Measurements from ENCODE around the gene IFNA8. TPM values are rescaled to one million over a fixed set of nuclear protein-coding genes. Genes with fewer than 3 reads are reported as not detected.

The IFNA8 gene
- total and polyA plus RNA-seq, 2 experiments from 2014 or later: not detected

DNA sequence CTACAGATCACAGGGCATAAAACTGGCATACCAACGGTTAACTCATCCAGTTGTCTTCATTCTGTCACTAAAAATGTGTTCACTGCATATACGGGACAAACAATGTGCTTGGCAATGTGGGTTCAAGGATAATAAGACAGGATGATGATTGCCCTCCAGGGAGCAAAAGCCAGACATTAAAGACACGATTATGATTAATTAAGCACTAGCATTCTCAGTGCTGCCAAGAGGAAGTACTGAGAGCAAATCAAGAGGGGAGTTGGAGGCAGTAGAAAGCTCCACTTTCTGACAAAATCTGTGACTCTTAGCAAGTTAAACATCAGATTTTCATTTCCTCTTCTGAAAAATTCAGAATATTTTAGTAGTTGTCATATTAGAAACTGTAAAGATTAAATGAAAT lies 9.0 kb upstream of the IFNA8 start:
- Histone ChIP-seq H3K27me3 (peaks cover 85% of the 10 kb centered on the region), H3K4me3 (no peak overlapping the region), H3K27ac (no peak overlapping the region), H3K4me1 (ENCODE audit: low read depth) (no peaks in the 10 kb centered on the region), H3K9me3 (ENCODE audit: low read depth) (no peaks in the 10 kb centered on the region), H3K36me3 (no peaks in the 10 kb centered on the region)
- TF ChIP-seq, protein P1, sequence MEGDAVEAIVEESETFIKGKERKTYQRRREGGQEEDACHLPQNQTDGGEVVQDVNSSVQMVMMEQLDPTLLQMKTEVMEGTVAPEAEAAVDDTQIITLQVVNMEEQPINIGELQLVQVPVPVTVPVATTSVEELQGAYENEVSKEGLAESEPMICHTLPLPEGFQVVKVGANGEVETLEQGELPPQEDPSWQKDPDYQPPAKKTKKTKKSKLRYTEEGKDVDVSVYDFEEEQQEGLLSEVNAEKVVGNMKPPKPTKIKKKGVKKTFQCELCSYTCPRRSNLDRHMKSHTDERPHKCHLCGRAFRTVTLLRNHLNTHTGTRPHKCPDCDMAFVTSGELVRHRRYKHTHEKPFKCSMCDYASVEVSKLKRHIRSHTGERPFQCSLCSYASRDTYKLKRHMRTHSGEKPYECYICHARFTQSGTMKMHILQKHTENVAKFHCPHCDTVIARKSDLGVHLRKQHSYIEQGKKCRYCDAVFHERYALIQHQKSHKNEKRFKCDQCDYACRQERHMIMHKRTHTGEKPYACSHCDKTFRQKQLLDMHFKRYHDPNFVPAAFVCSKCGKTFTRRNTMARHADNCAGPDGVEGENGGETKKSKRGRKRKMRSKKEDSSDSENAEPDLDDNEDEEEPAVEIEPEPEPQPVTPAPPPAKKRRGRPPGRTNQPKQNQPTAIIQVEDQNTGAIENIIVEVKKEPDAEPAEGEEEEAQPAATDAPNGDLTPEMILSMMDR (IDR thresholded peaks at IDR 0.05; ENCODE audit: low read depth, low read length): no peak
- no peak for DNase-seq (ENCODE audit: low read depth in 1 of 2, low spot score in 1 of 2)

DNA sequence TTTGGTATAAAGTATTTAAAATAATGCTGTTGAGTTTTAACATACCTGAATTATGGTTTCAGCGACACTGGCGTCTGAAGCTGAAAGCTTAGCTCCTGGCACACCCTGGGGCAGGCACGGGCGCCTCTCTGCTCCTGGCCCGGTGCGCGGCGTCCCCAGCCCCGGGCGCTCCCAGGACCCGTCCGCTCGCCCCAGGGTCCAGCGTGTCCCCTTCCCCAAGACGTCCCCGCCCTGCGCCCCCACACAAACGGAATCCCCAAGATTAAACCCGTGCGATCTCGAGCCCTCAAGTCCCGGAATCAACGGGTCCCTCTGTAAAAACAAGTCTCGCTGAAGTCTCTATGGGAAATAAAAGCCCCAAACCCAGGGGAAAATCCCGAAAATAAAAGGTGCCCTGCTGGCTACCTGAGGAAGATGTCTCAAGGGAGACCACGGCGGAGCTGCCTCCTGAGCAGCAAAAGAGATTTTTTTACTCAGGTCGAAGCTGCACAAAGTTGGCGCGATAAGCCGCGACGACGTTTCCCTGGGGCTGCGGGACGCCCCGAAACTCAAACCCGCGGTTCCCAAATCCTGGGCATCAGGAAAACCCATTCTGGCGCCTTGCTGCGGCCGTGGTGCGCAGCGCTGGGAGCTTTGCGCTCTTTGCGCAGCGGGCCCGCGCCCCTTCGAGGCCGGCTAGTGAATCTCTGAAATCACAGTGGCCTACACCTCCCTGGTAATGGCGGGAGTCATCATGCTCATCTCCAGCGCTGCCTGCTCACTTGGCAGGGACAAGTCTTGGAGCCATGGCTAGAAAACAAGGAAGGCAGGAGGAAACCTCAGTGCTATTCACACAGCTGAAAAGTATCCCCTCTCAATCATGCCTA lies 6.3 kb upstream of the IFNA8 start:
- TF ChIP-seq, protein P1 (IDR thresholded peaks at IDR 0.05; ENCODE audit: low read depth, low read length): peak; percentile 13
- Histone ChIP-seq H3K4me3 (peak overlapping the region; percentile 24), H3K27ac (no peak overlapping the region), H3K4me1 (ENCODE audit: low read depth) (no peaks in the 10 kb centered on the region), H3K27me3 (peaks cover 59% of the 10 kb centered on the region), H3K9me3 (ENCODE audit: low read depth) (no peaks in the 10 kb centered on the region), H3K36me3 (no peaks in the 10 kb centered on the region)
- peak; percentile 21 to 37 for DNase-seq (ENCODE audit: low read depth in 1 of 2, low spot score in 1 of 2)

DNA sequence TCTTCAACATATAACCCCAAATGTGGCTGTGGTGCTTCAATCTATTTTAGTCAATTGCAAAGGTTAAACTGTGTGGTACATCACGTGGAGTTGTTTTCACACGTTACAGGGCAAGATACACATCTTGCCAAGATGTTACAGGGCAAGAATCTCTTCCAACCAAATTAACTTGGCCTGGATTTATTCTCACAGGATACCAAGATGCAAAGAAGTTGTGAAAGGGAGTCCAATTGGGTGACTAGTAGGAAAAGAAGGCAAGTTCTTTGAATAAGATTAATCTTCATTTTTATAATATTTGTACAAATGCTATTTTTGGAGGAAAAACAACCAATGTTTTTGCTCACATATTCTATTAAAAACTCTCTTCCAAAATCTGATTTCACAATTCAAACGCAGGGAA lies 4.8 kb upstream of the IFNA8 start:
- no peak overlapping the region for H3K27ac ChIP-seq
- H3K4me1 ChIP-seq (ENCODE audit: low read depth): no peaks in the 10 kb centered on the region
- H3K36me3 ChIP-seq: no peaks in the 10 kb centered on the region
- no peaks in the 10 kb centered on the region for H3K9me3 ChIP-seq (ENCODE audit: low read depth)
- no peak for DNase-seq (ENCODE audit: low read depth in 1 of 2, low spot score in 1 of 2)
- TF ChIP-seq, protein P1 (IDR thresholded peaks at IDR 0.05; ENCODE audit: low read depth, low read length): no peak
- no peak overlapping the region for H3K4me3 ChIP-seq
- H3K27me3 ChIP-seq: peaks cover 44% of the 10 kb centered on the region

DNA sequence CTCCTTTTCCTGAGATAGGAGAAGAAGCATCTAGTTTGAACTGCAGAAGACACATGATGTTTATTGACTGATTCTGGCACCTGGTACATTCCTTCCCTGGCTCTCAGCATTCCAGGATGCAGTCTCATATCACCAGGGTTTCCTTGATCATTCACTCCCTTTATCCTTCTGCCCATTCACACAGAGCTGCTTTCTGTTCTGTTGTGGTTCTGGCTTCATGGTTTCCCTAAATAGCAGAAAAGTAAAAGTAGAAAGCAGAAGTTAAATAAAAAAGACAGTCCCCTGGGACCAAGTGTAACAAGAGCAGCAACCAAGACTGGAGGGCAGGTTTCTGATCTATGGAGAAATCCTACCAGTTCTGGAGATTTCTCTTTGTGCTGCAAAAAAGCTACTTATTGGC lies 3.2 kb downstream of the IFNA8 start:
- Histone ChIP-seq H3K4me1 (ENCODE audit: low read depth) (no peaks in the 10 kb centered on the region), H3K27ac (no peak overlapping the region), H3K9me3 (ENCODE audit: low read depth) (no peaks in the 10 kb centered on the region), H3K27me3 (peaks cover 3% of the 10 kb centered on the region), H3K36me3 (no peaks in the 10 kb centered on the region), H3K4me3 (no peak overlapping the region)
- DNase-seq (ENCODE audit: low read depth in 1 of 2, low spot score in 1 of 2): no peak
- TF ChIP-seq, protein P1 (IDR thresholded peaks at IDR 0.05; ENCODE audit: low read depth, low read length): no peak

DNA sequence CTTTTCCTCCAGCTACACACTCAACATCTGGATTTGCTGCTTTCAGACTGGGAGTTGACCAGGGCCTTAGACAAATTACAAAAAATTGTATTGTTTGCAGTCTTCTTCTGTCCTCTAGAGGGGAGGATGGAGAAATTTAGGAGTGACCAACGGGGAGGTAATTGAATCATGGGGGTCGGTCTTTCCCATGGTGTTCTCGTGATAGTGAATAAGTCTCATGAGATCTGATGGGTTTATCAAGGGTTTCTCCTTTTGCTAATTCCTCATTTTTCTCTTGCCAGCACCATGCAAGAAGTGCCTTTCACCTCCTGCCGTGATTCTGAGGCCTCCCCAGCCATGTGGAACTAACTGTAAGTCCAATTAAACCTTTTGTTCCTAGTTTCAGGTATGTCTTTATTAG lies 4.2 kb downstream of the IFNA8 start:
- TF ChIP-seq, protein P1 (IDR thresholded peaks at IDR 0.05; ENCODE audit: low read depth, low read length): no peak
- H3K27me3 ChIP-seq: peaks cover 3% of the 10 kb centered on the region

More for the DNA sequence above, 4.2 kb downstream of the IFNA8 start:
- Histone ChIP-seq H3K4me1 (ENCODE audit: low read depth) (no peaks in the 10 kb centered on the region), H3K9me3 (ENCODE audit: low read depth) (no peaks in the 10 kb centered on the region), H3K36me3 (no peaks in the 10 kb centered on the region), H3K27ac (no peak overlapping the region), H3K4me3 (no peak overlapping the region)
- no peak for DNase-seq (ENCODE audit: low read depth in 1 of 2, low spot score in 1 of 2)
